Omental fat pad (tissue), 4 donors: Measurements from ENCODE around the gene MAP3K6. TPM values are rescaled to one million over a fixed set of nuclear protein-coding genes. Genes with fewer than 3 reads are reported as not detected.
"Not testable (repeated sequence)": the region's sequence is repeated elsewhere in the genome, so short reads cannot be mapped to it uniquely, and the experiment has no call there.

Source experiments
- ATAC-seq: fragments of 150-250 bp; one replicate; pipeline ENCODE4 v1.9.1; 2016; ENCODE audit warnings: mild to moderate bottlenecking, moderate library complexity; ENCODE audit not compliant: low FRiP score
- DNase-seq: peaks from one replicate; pipeline ENCODE4 v3.0.0-alpha.2; 2019; ENCODE audit warnings: low spot score
- CTCF ChIP-seq, 3 donors: fragments of 450-650 bp; IDR thresholded peaks; one replicate each; pipeline ENCODE4 v1.5.1; 2016 to 2017; ENCODE audit warnings: antibody characterized with exemption in 3 of 3, mild to moderate bottlenecking in 3 of 3, moderate library complexity in 2 of 3
- total RNA-seq, 4 donors: library from RNA; depleted of rRNA; stranded (reverse); fragments of >200 nt; gene quantifications; one replicate each; pipeline ENCODE4 v1.1.0, GENCODE V29; 2016

The MAP3K6 gene
- total RNA-seq, 4 donors from 2014 or later: 26.8 to 129 (median 43.4) TPM

GRCh38 chr1:27388337-27389005 is 21.7 kb upstream of the MAP3K6 start:
- DNase-seq (peak; percentile 83), ATAC-seq (no peak)
- TF ChIP-seq CTCF (IDR thresholded peaks at IDR 0.05): peak in 1 of 3 donors; percentile 58

- DNase-seq, ATAC-seq: not testable (repeated sequence)
Measured at GRCh38 chr1:27384797-27385196, 18.0 kb upstream of the MAP3K6 start.

- no peak for TF ChIP-seq CTCF (IDR thresholded peaks at IDR 0.05)
- DNase-seq: no peak
- no peak for ATAC-seq
Measured at GRCh38 chr1:27383661-27384060, 16.9 kb upstream of the MAP3K6 start.

- no peak for ATAC-seq
- TF ChIP-seq CTCF (IDR thresholded peaks at IDR 0.05): no peak
- no peak for DNase-seq
Measured at GRCh38 chr1:27383039-27383605, 16.4 kb upstream of the MAP3K6 start, which contains the start of gene CD164L2. TSS of gene CD164L2 (minus strand) at chr1:27383333. CDS start at chr1:27383239, 94 bp downstream.

- ATAC-seq (no peak), DNase-seq (no peak)
- no peak for TF ChIP-seq CTCF (IDR thresholded peaks at IDR 0.05)
Measured at GRCh38 chr1:27381969-27382762, 15.4 kb upstream of the MAP3K6 start.

GRCh38 chr1:27380766-27381733 is 14.3 kb upstream of the MAP3K6 start:
- no peak for ATAC-seq
- no peak for TF ChIP-seq CTCF (IDR thresholded peaks at IDR 0.05)
- DNase-seq: no peak
